ENCODE data around the gene ZNF883.

DNA sequence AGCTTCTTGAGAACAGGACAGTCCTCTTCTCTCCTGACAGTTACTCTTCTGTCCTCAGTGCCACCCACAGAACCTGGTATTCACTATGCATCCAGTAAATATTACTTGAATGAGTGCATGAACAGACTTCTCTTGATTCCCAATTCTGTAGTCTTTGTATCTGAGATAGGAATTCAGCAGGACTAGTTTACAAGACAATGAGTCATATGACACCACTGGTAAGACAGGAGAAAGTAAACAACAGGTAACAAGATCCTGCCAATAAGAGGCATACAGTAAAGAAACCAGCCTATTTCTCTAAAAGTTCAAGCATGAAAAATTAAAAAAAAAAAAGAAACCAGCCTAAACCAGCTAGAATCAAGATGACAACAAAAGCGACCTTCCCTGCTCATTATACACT lies 6.2 kb downstream of the ZNF883 start:
- TF ChIP-seq, protein P1, sequence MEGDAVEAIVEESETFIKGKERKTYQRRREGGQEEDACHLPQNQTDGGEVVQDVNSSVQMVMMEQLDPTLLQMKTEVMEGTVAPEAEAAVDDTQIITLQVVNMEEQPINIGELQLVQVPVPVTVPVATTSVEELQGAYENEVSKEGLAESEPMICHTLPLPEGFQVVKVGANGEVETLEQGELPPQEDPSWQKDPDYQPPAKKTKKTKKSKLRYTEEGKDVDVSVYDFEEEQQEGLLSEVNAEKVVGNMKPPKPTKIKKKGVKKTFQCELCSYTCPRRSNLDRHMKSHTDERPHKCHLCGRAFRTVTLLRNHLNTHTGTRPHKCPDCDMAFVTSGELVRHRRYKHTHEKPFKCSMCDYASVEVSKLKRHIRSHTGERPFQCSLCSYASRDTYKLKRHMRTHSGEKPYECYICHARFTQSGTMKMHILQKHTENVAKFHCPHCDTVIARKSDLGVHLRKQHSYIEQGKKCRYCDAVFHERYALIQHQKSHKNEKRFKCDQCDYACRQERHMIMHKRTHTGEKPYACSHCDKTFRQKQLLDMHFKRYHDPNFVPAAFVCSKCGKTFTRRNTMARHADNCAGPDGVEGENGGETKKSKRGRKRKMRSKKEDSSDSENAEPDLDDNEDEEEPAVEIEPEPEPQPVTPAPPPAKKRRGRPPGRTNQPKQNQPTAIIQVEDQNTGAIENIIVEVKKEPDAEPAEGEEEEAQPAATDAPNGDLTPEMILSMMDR (IDR thresholded peaks at IDR 0.05), result no peak
- no peak for TF ChIP-seq POLR2A (IDR thresholded peaks at IDR 0.05)

Measured in right lobe of liver (tissue), 4 donors.